Daoy (cell line): Measurements from ENCODE around the gene BAIAP2. TPM values are rescaled to one million over a fixed set of nuclear protein-coding genes. Genes with fewer than 3 reads are reported as not detected.
A peak's percentile ranks its signal among the peaks of the same experiment; 100 is the strongest.

ENCODE experiments used
- DNase-seq: peaks from one replicate; pipeline ENCODE4 v3.0.0-alpha.2; 2015; ENCODE audit warnings: low read depth
- total RNA-seq: library from RNA; depleted of rRNA; stranded (reverse); fragments of >200 nt; shearing (Covaris generic); gene quantifications from 2 replicates; pipeline ENCODE4 v1.2.3, GENCODE V29; 2014

BAIAP2 gene
- total RNA-seq, 1 experiment from 2014 or later, result 65.6 TPM

GRCh38 chr17:81036197-81036941 is 1.4 kb downstream of the BAIAP2 start:
- peak; percentile 52 for DNase-seq

GRCh38 chr17:81037026-81037797 is 2.3 kb downstream of the BAIAP2 start:
- no peak for DNase-seq

- no peak for DNase-seq
Measured at GRCh38 chr17:81037798-81038733, 3.1 kb downstream of the BAIAP2 start.

GRCh38 chr17:81039096-81039495 is 4.1 kb downstream of the BAIAP2 start:
- no peak for DNase-seq

- peak; percentile 92 for DNase-seq
Measured at GRCh38 chr17:81039854-81040758, 5.2 kb downstream of the BAIAP2 start.

- DNase-seq, result no peak
Measured at GRCh38 chr17:81040791-81041337, 5.9 kb downstream of the BAIAP2 start.

- no peak for DNase-seq
Measured at GRCh38 chr17:81042606-81043005, 7.7 kb downstream of the BAIAP2 start.

GRCh38 chr17:81043319-81043724 is 8.4 kb downstream of the BAIAP2 start:
- DNase-seq, result no peak

GRCh38 chr17:81043725-81044427 is 8.9 kb downstream of the BAIAP2 start:
- DNase-seq, result peak; percentile 81

GRCh38 chr17:81044428-81044763 is 9.4 kb downstream of the BAIAP2 start:
- no peak for DNase-seq

- DNase-seq, result peak; percentile 79
Measured at GRCh38 chr17:81044764-81045589, 10.0 kb downstream of the BAIAP2 start.

GRCh38 chr17:81045590-81046095 is 10.7 kb downstream of the BAIAP2 start:
- no peak for DNase-seq

- no peak for DNase-seq
Measured at GRCh38 chr17:81046132-81046769, 11.3 kb downstream of the BAIAP2 start.

GRCh38 chr17:81046770-81047359 is 11.9 kb downstream of the BAIAP2 start:
- DNase-seq, result no peak

- no peak for DNase-seq
Measured at GRCh38 chr17:81048827-81049371, 13.9 kb downstream of the BAIAP2 start.

GRCh38 chr17:81049372-81049911 is 14.5 kb downstream of the BAIAP2 start:
- no peak for DNase-seq

- DNase-seq, result peak; percentile 89
Measured at GRCh38 chr17:81049973-81050551, 15.1 kb downstream of the BAIAP2 start.
